PFSK-1 (cell line): ENCODE measurements around the gene MBD2.

Source experiments
- POLR2AphosphoS5 ChIP-seq: IDR thresholded peaks from 2 replicates; pipeline ENCODE4 v1.6.1; 2012; ENCODE audit warnings: low read depth, mild to moderate bottlenecking, control low read depth, low read length, moderate library complexity
- TAF1 ChIP-seq: IDR thresholded peaks from 2 replicates; pipeline ENCODE4 v1.6.1; 2012; ENCODE audit warnings: low read length, control low read depth, borderline replicate concordance; ENCODE audit not compliant: insufficient read depth

- TF ChIP-seq POLR2AphosphoS5: no peak
- TF ChIP-seq TAF1: no peak
These were observed 13.9 kb upstream of the MBD2 start for GRCh38 chr18:54238173-54238936.
